Esophagus squamous epithelium (tissue), 5 donors: ENCODE results near the gene WDR35. TPM values are rescaled to one million over a fixed set of nuclear protein-coding genes. Genes with fewer than 3 reads are reported as not detected.

Experiments
- DNase-seq: peaks from one replicate; lab custom pipeline; 2025; lab: John Stamatoyannopoulos, UW
- H3K27ac ChIP-seq, 4 donors: fragments of 200-600 bp; sonication (generic); one replicate each; pipeline ENCODE4 v1.5.1; 2016 to 2019; ENCODE audit warnings: mild to moderate bottlenecking in 1 of 4
- H3K27me3 ChIP-seq, 4 donors: fragments of 200-600 bp; sonication (generic); 1 replicate in 3 of 4; 2 replicates in 1 of 4; pipeline versions ENCODE4 v1.5.1 to v1.6.0; 2017 to 2021; ENCODE audit warnings: antibody characterized with exemption in 1 of 4
- H3K36me3 ChIP-seq, 3 donors: fragments of 200-600 bp; sonication (generic); one replicate each; pipeline ENCODE4 v1.5.1; 2016 to 2019
- H3K4me1 ChIP-seq, 3 donors: fragments of 200-600 bp; sonication (generic); one replicate each; pipeline ENCODE4 v1.5.1; 2017 to 2019
- H3K4me3 ChIP-seq, 4 donors: fragments of 200-600 bp; sonication (generic); 1 replicate in 3 of 4; 2 replicates in 1 of 4; pipeline ENCODE4 v1.5.1; 2016 to 2019; ENCODE audit warnings: mild to moderate bottlenecking in 2 of 4, moderate library complexity in 1 of 4
- H3K9me3 ChIP-seq, 3 donors: fragments of 200-600 bp; sonication (generic); one replicate each; pipeline ENCODE4 v1.5.1; 2016 to 2019
- POLR2A ChIP-seq, 4 donors: fragments of 450-650 bp; IDR thresholded peaks; one replicate each; pipeline ENCODE4 v1.6.1; 2017; ENCODE audit warnings: antibody characterized with exemption in 4 of 4, mild to moderate bottlenecking in 4 of 4, moderate library complexity in 3 of 4
- WGBS, 2 donors: methylation state at CpG; one replicate each; pipeline ENCODE4 v1.1.5; 2018; 5-methylcytosine and 5-hydroxymethylcytosine counted together
- intact Hi-C: fragments of 100-400 bp; cut with DNase I; formaldehyde crosslinking; loops from one replicate; pipeline ENCODE4 v1.15.0; 2022
- total RNA-seq, 4 donors: library from RNA; depleted of rRNA; stranded (reverse); fragments of >200 nt; gene quantifications; one replicate each; pipeline ENCODE4 v1.1.0, GENCODE V29; 2016
- TF ChIP-seq, protein P1 (sequence below), 6 experiments: fragments of 450-650 bp in 4 of 6; fragments of 200-600 bp in 2 of 6; sonication (generic) in 2 of 6; IDR thresholded peaks; one replicate each; pipeline ENCODE4 v1.5.1; 2016 to 2019; ENCODE audit warnings: antibody characterized with exemption in 6 of 6, mild to moderate bottlenecking in 4 of 6, moderate library complexity in 4 of 6
- donor health status: DM: yes; HTN: yes; CAD: no.

The WDR35 gene
- total RNA-seq, 4 donors from 2014 or later = 0.83 to 7.2 (median 4.5) TPM

GRCh38 chr2:19901442-19902215, 88.3 kb downstream of the WDR35 start, which contains the start of gene TTC32:
Gene TTC32 (minus strand): TSS chr2:19901983. CDS start chr2:19901854, 129 bp downstream.
- TF ChIP-seq, protein P1, sequence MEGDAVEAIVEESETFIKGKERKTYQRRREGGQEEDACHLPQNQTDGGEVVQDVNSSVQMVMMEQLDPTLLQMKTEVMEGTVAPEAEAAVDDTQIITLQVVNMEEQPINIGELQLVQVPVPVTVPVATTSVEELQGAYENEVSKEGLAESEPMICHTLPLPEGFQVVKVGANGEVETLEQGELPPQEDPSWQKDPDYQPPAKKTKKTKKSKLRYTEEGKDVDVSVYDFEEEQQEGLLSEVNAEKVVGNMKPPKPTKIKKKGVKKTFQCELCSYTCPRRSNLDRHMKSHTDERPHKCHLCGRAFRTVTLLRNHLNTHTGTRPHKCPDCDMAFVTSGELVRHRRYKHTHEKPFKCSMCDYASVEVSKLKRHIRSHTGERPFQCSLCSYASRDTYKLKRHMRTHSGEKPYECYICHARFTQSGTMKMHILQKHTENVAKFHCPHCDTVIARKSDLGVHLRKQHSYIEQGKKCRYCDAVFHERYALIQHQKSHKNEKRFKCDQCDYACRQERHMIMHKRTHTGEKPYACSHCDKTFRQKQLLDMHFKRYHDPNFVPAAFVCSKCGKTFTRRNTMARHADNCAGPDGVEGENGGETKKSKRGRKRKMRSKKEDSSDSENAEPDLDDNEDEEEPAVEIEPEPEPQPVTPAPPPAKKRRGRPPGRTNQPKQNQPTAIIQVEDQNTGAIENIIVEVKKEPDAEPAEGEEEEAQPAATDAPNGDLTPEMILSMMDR (IDR thresholded peaks at IDR 0.05) = peak in 2 of 6 experiments; percentile 19 to 20
- peak in 3 of 4 donors; percentile 76 to 89 (median 82) for TF ChIP-seq POLR2A (IDR thresholded peaks at IDR 0.05)
- H3K27ac ChIP-seq = peak within 1 kb of the TSS; percentile 94 to 99 (median 97)
- peak; percentile 70 for DNase-seq
- peaks cover 4 to 50% (median 27%) of the 10 kb centered on the region in 3 donors for H3K4me1 ChIP-seq
- 0 to 3% methylated on average over 11 to 35 of the region's 65 CpGs for WGBS, 2 donors
- H3K27me3 ChIP-seq = no peaks in the 10 kb centered on the region
- no peaks in the 10 kb centered on the region for H3K9me3 ChIP-seq
- intact Hi-C loops = no loop called here
- peak within 1 kb of the TSS; percentile 73 to 98 (median 90) for H3K4me3 ChIP-seq
- H3K36me3 ChIP-seq = no peaks in the 10 kb centered on the region

- Histone ChIP-seq H3K4me1 (peaks cover 4 to 57% (median 27%) of the 10 kb centered on the region in 3 donors), H3K9me3 (no peaks in the 10 kb centered on the region), H3K36me3 (no peaks in the 10 kb centered on the region), H3K27ac (peak overlapping the region; percentile 94 to 99 (median 97)), H3K27me3 (no peaks in the 10 kb centered on the region), H3K4me3 (peak overlapping the region; percentile 73 to 98 (median 90))
- no peak for TF ChIP-seq POLR2A (IDR thresholded peaks at IDR 0.05)
- TF ChIP-seq, protein P1 (IDR thresholded peaks at IDR 0.05) = no peak
- intact Hi-C loops = no loop called here
- WGBS, 2 donors = 0 to 3% methylated on average over 14 to 17 of the region's 26 CpGs
- DNase-seq = no peak
These were observed 88.9 kb downstream of the WDR35 start for GRCh38 chr2:19900931-19901441.

- no peaks in the 10 kb centered on the region for H3K27me3 ChIP-seq
- intact Hi-C loops = no loop called here
- WGBS, 2 donors = 18 to 22% methylated on average over 11 of the region's 11 CpGs
- H3K36me3 ChIP-seq = no peaks in the 10 kb centered on the region
- peaks cover 4 to 64% (median 30%) of the 10 kb centered on the region in 3 donors for H3K4me1 ChIP-seq
- no peak for DNase-seq
- no peaks in the 10 kb centered on the region for H3K9me3 ChIP-seq
- H3K27ac ChIP-seq = peak overlapping the region; percentile 94 to 99 (median 97)
- peak overlapping the region; percentile 73 to 98 (median 90) for H3K4me3 ChIP-seq
- TF ChIP-seq POLR2A (IDR thresholded peaks at IDR 0.05) = no peak
- TF ChIP-seq, protein P1 (IDR thresholded peaks at IDR 0.05) = no peak
These were observed 89.6 kb downstream of the WDR35 start for GRCh38 chr2:19899985-19900930.

DNA sequence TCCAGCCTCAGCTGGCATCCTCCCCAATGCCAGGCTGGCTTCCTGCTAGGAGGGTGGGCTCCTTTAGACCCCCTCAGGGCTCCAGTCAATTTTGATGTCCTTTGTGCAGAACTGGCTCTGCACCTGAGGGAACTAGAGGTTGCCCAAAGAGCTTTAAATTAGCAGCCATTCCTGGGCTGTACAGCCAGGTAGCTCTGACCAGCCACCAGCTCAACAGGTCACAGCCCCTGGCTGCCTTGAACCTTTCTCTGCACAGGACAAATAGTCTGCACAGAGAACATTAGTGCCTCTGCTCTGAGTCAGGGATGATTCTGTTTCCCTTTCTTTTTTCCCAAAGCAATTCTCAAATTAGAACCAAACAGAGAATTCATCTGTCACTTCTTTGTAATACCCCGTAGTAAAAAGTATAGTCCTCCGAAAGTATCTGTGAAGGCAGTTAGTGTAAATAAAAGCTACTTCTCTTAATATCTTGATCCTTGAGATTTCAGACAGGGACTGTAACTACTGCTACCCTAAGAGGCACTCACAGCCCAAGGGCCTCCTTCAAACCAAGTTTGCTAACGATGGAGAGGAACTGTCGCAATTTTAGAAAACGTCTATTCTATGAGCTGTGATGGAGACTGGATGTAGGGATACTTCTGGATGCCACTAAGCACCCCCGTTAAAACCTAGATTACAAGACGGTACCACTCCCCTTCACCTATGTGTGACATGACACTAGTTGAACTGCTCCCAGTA, 91.1 kb downstream of the WDR35 start:
- intact Hi-C loops = no loop called here
- 78 to 80% methylated on average over 7 of the region's 7 CpGs for WGBS, 2 donors
- H3K4me3 ChIP-seq = peak overlapping the region in 1 of 4 donors; percentile 7
- H3K36me3 ChIP-seq = peaks cover 0 to 3% (median 0%) of the 10 kb centered on the region in 3 donors
- no peak for DNase-seq
- TF ChIP-seq, protein P1 (IDR thresholded peaks at IDR 0.05) = no peak
- TF ChIP-seq POLR2A (IDR thresholded peaks at IDR 0.05) = no peak
- peaks cover 4 to 71% (median 30%) of the 10 kb centered on the region in 3 donors for H3K4me1 ChIP-seq
- no peaks in the 10 kb centered on the region for H3K9me3 ChIP-seq
- H3K27ac ChIP-seq = no peak overlapping the region
- H3K27me3 ChIP-seq = no peaks in the 10 kb centered on the region
